ENCODE data around the gene HERPUD2. TPM values are rescaled to one million over a fixed set of nuclear protein-coding genes. Genes with fewer than 3 reads are reported as not detected.

HERPUD2 gene, protein sequence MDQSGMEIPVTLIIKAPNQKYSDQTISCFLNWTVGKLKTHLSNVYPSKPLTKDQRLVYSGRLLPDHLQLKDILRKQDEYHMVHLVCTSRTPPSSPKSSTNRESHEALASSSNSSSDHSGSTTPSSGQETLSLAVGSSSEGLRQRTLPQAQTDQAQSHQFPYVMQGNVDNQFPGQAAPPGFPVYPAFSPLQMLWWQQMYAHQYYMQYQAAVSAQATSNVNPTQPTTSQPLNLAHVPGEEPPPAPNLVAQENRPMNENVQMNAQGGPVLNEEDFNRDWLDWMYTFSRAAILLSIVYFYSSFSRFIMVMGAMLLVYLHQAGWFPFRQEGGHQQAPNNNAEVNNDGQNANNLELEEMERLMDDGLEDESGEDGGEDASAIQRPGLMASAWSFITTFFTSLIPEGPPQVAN
- 31.3 and 35.7 TPM in 2 replicates for total RNA-seq

DNA sequence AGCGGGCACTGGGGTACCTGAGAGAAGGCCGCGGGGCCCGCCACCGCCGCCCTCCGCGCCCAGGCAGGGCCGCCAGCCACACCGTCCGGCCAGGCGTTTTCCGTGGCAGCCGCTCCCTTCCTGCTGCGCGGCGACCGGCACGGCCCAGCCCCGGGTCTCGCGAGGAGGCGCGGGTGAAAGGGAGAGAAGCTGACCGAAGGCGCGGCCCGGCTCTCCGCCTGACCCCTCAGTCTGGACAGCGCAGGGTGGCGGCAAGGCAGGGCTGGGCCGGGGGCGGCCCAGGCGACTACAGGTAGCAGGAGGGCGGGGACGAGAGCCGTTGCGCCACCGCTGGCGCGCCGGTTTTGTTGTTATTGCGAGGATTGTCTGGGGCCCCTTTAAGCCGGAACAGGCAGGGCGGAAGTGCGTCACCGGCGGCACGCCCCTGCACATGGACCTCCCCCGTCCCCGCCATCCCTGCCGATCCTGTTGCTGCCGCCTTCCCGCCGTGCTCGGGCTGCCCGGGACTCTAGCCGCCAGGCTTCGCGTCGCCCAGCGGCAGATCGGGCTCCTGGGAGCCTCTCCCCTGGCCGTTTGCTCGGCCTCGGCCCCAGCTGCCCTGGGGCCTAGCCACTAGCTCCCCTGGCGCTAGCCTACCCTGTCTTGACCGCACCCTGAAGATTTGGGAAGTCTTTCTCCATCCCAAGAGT lies at the start of gene HERPUD2:
TSS of gene HERPUD2 (minus strand) at position 352 of the 689 bp plus-strand sequence. CDS start 805 bp downstream, outside the sequence.

Other genes with a start within 250 kb of the HERPUD2 start
- gene SEPTIN7, start 105.9 kb upstream of the HERPUD2 start, total RNA-seq: 213 and 289 TPM in 2 replicates